K562 (cell line): ENCODE results near the gene HP1BP3. TPM values are rescaled to one million over a fixed set of nuclear protein-coding genes. Genes with fewer than 3 reads are reported as not detected.

Source experiments
- CBFA2T2 ChIP-seq: fragments of 450-650 bp; conservative IDR thresholded peaks from 2 replicates; pipeline ENCODE4 v1.6.1; 2017; ENCODE audit warnings: mild to moderate bottlenecking
- CBX2 ChIP-seq: fragments of 200-600 bp; sonication (generic); IDR thresholded peaks from one replicate; pipeline ENCODE4 v1.6.1; 2012; ENCODE audit warnings: mild to moderate bottlenecking, low read length, inconsistent platforms; ENCODE audit not compliant: insufficient read depth, poor library complexity, severe bottlenecking
- FOSL1 ChIP-seq: fragments of 200-800 bp; sonication (Bioruptor generic); conservative IDR thresholded peaks from 2 replicates; pipeline ENCODE4 v1.6.1; 2016; ENCODE audit warnings: missing genetic modification characterization, missing compliant biosample characterization
- GATA2 ChIP-seq: sonication (generic); formaldehyde crosslinking; IDR thresholded peaks from 2 replicates; pipeline ENCODE4 v1.4.0; 2020; ENCODE audit warnings: mild to moderate bottlenecking, missing genetic modification reagents
- MAX ChIP-seq: sonication (generic); formaldehyde crosslinking; IDR thresholded peaks from 2 replicates; pipeline ENCODE4 v1.9.0; 2022; ENCODE audit warnings: mild to moderate bottlenecking, missing genetic modification reagents
- MITF ChIP-seq: IDR thresholded peaks from 2 replicates; pipeline ENCODE4 v1.6.1; 2014; ENCODE audit warnings: antibody characterized with exemption
- THAP12 ChIP-seq: fragments of 250-450 bp; sonication (Bioruptor Pico); IDR thresholded peaks from 2 replicates; pipeline ENCODE4 v1.9.0; 2021; ENCODE audit warnings: mild to moderate bottlenecking, inconsistent platforms
- VEZF1 ChIP-seq: fragments of 200-800 bp; sonication (Bioruptor generic); IDR thresholded peaks from 2 replicates; pipeline ENCODE4 v1.6.1; 2017; ENCODE audit warnings: missing genetic modification characterization, missing compliant biosample characterization
- ZBTB33 ChIP-seq: sonication (generic); formaldehyde crosslinking; IDR thresholded peaks from 2 replicates; pipeline ENCODE4 v1.8.1; 2023; ENCODE audit warnings: mild to moderate bottlenecking, missing genetic modification reagents
- ZBTB43 ChIP-seq: sonication (generic); formaldehyde crosslinking; IDR thresholded peaks from 2 replicates; pipeline ENCODE4 v1.8.0; 2023; ENCODE audit warnings: mild to moderate bottlenecking, missing genetic modification reagents
- ZC3H11A ChIP-seq: IDR thresholded peaks from 2 replicates; pipeline ENCODE4 v1.6.1; 2012; ENCODE audit warnings: low read depth, low read length, improper control_type of control experiment
- ZFPM2 ChIP-seq: fragments of 250-450 bp; sonication (Bioruptor Pico); IDR thresholded peaks from 2 replicates; pipeline ENCODE4 v1.5.1; 2022; ENCODE audit warnings: mild to moderate bottlenecking
- ZNF277 ChIP-seq: fragments of 250-450 bp; sonication (Bioruptor Pico); IDR thresholded peaks from 2 replicates; pipeline ENCODE4 v1.8.0; 2022; ENCODE audit warnings: inconsistent platforms, mild to moderate bottlenecking, moderate library complexity, borderline replicate concordance
- ZNF282 ChIP-seq: sonication (generic); formaldehyde crosslinking; IDR thresholded peaks from 2 replicates; pipeline ENCODE4 v1.8.1; 2023; ENCODE audit warnings: missing genetic modification reagents
- polyA plus RNA-seq, 8 experiments: library from polyadenylated mRNA; depleted of rRNA in 4 of 8; stranded (reverse) in 5 of 8; unstranded in 3 of 8; fragments of >200 nt; fragmentation: Nextera tagmentation in 2 of 8; fragmentation: Illumina TruSeq in 1 of 8; extraction: Ambion mirVana in 2 of 8; extraction: Trizol in 1 of 8; gene quantifications; 2 replicates each; pipeline versions ENCODE4 v1.2.1 to v1.2.3, GENCODE V29; 2011 to 2014; ENCODE audit warnings: inconsistent platforms in 1 of 8, missing spikeins in 1 of 8
- total RNA-seq, 7 experiments: library from RNA; depleted of rRNA in 6 of 7; stranded (reverse); fragments of >200 nt in 6 of 7; fragmentation: Illumina TruSeq in 2 of 7; extraction: Trizol in 2 of 7; gene quantifications; 2 replicates each; pipeline versions ENCODE4 v1.2.1 to v1.2.3, GENCODE V29; 2011 to 2021; ENCODE audit warnings: low replicate concordance in 1 of 7

HP1BP3 gene
- total and polyA plus RNA-seq, 9 of the 15 experiments (the other 6 are each of a cell fraction or from before 2014, with no cell fraction given) = 57.3 to 513 (median 240) TPM

- no peak; the same call in 1 of the 2 replicates for TF ChIP-seq THAP12 (CRISPR knock-in tag)
- TF ChIP-seq ZFPM2 = no peak
- TF ChIP-seq GATA2 (CRISPR knock-in tag) = peak; percentile 24; the same call in 1 of the 2 replicates
- peak; percentile 38; the same call in 1 of the 2 replicates for TF ChIP-seq VEZF1 (CRISPR knock-in tag)
- TF ChIP-seq CBFA2T2 = peak; percentile 25; the same call in 1 of the 2 replicates
- TF ChIP-seq CBX2 = no peak
- TF ChIP-seq MAX (CRISPR knock-in tag) = peak; percentile 90
- TF ChIP-seq ZNF277 (CRISPR knock-in tag) = no peak
- peak; percentile 98 for TF ChIP-seq FOSL1 (tag)
- TF ChIP-seq ZC3H11A = no peak
- TF ChIP-seq ZBTB43 (CRISPR knock-in tag) = 0 out of 2 replicates have a peak, but pooled peaks have one; percentile 25
- peak; percentile 98 for TF ChIP-seq MITF
- TF ChIP-seq ZBTB33 = peak; percentile 74
- no peak for TF ChIP-seq ZNF282 (CRISPR knock-in tag)
Measured at GRCh38 chr1:20732588-20733359, 54.3 kb downstream of the HP1BP3 start, which contains the start of gene SH2D5 (continued).
